ENCODE measurements around the gene DCAF10. TPM values are rescaled to one million over a fixed set of nuclear protein-coding genes. Genes with fewer than 3 reads are reported as not detected.

Gene DCAF10
- total RNA-seq, 1 donor from 2014 or later = 32.2 TPM

- TF ChIP-seq CTCF (IDR thresholded peaks at IDR 0.05) = no peak
- Mint-ChIP-seq H3K36me3 (ENCODE audit: low read depth) (peaks cover 11% of the 10 kb centered on the region), H3K27ac (ENCODE audit: unreplicated experiment) (no peak overlapping the region), H3K27me3 (ENCODE audit: low read depth) (no peaks in the 10 kb centered on the region), H3K4me3 (ENCODE audit: unreplicated experiment) (no peak overlapping the region), H3K9me3 (ENCODE audit: low read depth) (peaks cover 4% of the 10 kb centered on the region), H3K4me1 (ENCODE audit: low read depth) (peaks cover 2% of the 10 kb centered on the region)
- no peak for DNase-seq (ENCODE audit: low spot score)
Measured at GRCh38 chr9:37769306-37769705, 31.3 kb upstream of the DCAF10 start.

- peaks cover 9% of the 10 kb centered on the region for H3K36me3 Mint-ChIP-seq (ENCODE audit: low read depth)
- no peak overlapping the region for H3K27ac Mint-ChIP-seq (ENCODE audit: unreplicated experiment)
- H3K27me3 Mint-ChIP-seq (ENCODE audit: low read depth) = no peaks in the 10 kb centered on the region
- peaks cover 4% of the 10 kb centered on the region for H3K9me3 Mint-ChIP-seq (ENCODE audit: low read depth)
- H3K4me3 Mint-ChIP-seq (ENCODE audit: unreplicated experiment) = no peak overlapping the region
- no peak for DNase-seq (ENCODE audit: low spot score)
- TF ChIP-seq CTCF (IDR thresholded peaks at IDR 0.05) = no peak
- H3K4me1 Mint-ChIP-seq (ENCODE audit: low read depth) = peaks cover 2% of the 10 kb centered on the region
Measured at GRCh38 chr9:37769995-37770394, 30.6 kb upstream of the DCAF10 start.

GRCh38 chr9:37775216-37775919 is 25.2 kb upstream of the DCAF10 start:
- Mint-ChIP-seq H3K27me3 (ENCODE audit: low read depth) (no peaks in the 10 kb centered on the region), H3K4me1 (ENCODE audit: low read depth) (peaks cover 2% of the 10 kb centered on the region), H3K4me3 (ENCODE audit: unreplicated experiment) (no peak overlapping the region), H3K27ac (ENCODE audit: unreplicated experiment) (no peak overlapping the region), H3K9me3 (ENCODE audit: low read depth) (no peaks in the 10 kb centered on the region), H3K36me3 (ENCODE audit: low read depth) (peaks cover 14% of the 10 kb centered on the region)
- no peak for TF ChIP-seq CTCF (IDR thresholded peaks at IDR 0.05)
- DNase-seq (ENCODE audit: low spot score) = no peak

- no peak for TF ChIP-seq CTCF (IDR thresholded peaks at IDR 0.05)
- Mint-ChIP-seq H3K4me1 (ENCODE audit: low read depth) (peaks cover 2% of the 10 kb centered on the region), H3K9me3 (ENCODE audit: low read depth) (no peaks in the 10 kb centered on the region), H3K4me3 (ENCODE audit: unreplicated experiment) (no peak overlapping the region), H3K36me3 (ENCODE audit: low read depth) (peaks cover 18% of the 10 kb centered on the region), H3K27me3 (ENCODE audit: low read depth) (no peaks in the 10 kb centered on the region), H3K27ac (ENCODE audit: unreplicated experiment) (no peak overlapping the region)
- DNase-seq (ENCODE audit: low spot score) = no peak
Measured at GRCh38 chr9:37776328-37776727, 24.3 kb upstream of the DCAF10 start.

GRCh38 chr9:37778534-37778933 is 22.1 kb upstream of the DCAF10 start:
- no peaks in the 10 kb centered on the region for H3K27me3 Mint-ChIP-seq (ENCODE audit: low read depth)
- no peak for TF ChIP-seq CTCF (IDR thresholded peaks at IDR 0.05)
- H3K27ac Mint-ChIP-seq (ENCODE audit: unreplicated experiment) = no peak overlapping the region
- H3K4me3 Mint-ChIP-seq (ENCODE audit: unreplicated experiment) = no peak overlapping the region
- H3K4me1 Mint-ChIP-seq (ENCODE audit: low read depth) = peaks cover 19% of the 10 kb centered on the region
- peaks cover 23% of the 10 kb centered on the region for H3K36me3 Mint-ChIP-seq (ENCODE audit: low read depth)
- DNase-seq (ENCODE audit: low spot score) = no peak
- no peaks in the 10 kb centered on the region for H3K9me3 Mint-ChIP-seq (ENCODE audit: low read depth)

Measured in chondrocyte (in vitro differentiated cells).